ENCODE results near the gene ONECUT1. TPM values are rescaled to one million over a fixed set of nuclear protein-coding genes. Genes with fewer than 3 reads are reported as not detected.

ONECUT1 gene
- total RNA-seq, 1 experiment from 2014 or later: not detected

- no TSS peak for BruUV-seq (replicated peaks)
- Histone ChIP-seq H4K20me1 (ENCODE audit: insufficient read depth) (no peaks in the 10 kb centered on the region), H3K4me1 (replicated peaks; ENCODE audit: insufficient read depth) (no peaks in the 10 kb centered on the region), H3K27me3 (ENCODE audit: insufficient read depth, low read depth) (peaks cover 10% of the 10 kb centered on the region; the same call in 1 of the 2 replicates), H3K9me3 (ENCODE audit: insufficient read depth, low read depth) (no peaks in the 10 kb centered on the region), H3K36me3 (ENCODE audit: low read depth) (no peaks in the 10 kb centered on the region), H2AFZ (no peak overlapping the region), H3K9me2 (ENCODE audit: insufficient read depth) (no peaks in the 10 kb centered on the region), H3F3A (ENCODE audit: insufficient read depth, low read depth) (no peaks in the 10 kb centered on the region), H3K27ac (no peak overlapping the region), H3K79me2 (ENCODE audit: low read depth) (no peaks in the 10 kb centered on the region), H3K4me2 (no peak overlapping the region), H3K4me3 (no peak overlapping the region)
- TF ChIP-seq, protein P1, sequence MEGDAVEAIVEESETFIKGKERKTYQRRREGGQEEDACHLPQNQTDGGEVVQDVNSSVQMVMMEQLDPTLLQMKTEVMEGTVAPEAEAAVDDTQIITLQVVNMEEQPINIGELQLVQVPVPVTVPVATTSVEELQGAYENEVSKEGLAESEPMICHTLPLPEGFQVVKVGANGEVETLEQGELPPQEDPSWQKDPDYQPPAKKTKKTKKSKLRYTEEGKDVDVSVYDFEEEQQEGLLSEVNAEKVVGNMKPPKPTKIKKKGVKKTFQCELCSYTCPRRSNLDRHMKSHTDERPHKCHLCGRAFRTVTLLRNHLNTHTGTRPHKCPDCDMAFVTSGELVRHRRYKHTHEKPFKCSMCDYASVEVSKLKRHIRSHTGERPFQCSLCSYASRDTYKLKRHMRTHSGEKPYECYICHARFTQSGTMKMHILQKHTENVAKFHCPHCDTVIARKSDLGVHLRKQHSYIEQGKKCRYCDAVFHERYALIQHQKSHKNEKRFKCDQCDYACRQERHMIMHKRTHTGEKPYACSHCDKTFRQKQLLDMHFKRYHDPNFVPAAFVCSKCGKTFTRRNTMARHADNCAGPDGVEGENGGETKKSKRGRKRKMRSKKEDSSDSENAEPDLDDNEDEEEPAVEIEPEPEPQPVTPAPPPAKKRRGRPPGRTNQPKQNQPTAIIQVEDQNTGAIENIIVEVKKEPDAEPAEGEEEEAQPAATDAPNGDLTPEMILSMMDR (conservative IDR thresholded peaks at IDR 0.05): no peak
- TF ChIP-seq EZH2 (IDR thresholded peaks at IDR 0.05; ENCODE audit: low read depth): no peak
- DNase-seq: no peak
- ChIA-PET POLR2A (ENCODE audit: unreplicated experiment) (no interaction called here), CTCF (no interaction called here)
- intact Hi-C loops (cut with micrococcal nuclease; ENCODE audit: unreplicated experiment): no loop called here
Measured at GRCh38 chr15:52808441-52808840, 18.3 kb upstream of the ONECUT1 start.

GRCh38 chr15:52806284-52806655 lies 16.1 kb upstream of the ONECUT1 start:
- TF ChIP-seq, protein P1 (conservative IDR thresholded peaks at IDR 0.05): no peak
- no peak for TF ChIP-seq EZH2 (IDR thresholded peaks at IDR 0.05; ENCODE audit: low read depth)
- no peak for DNase-seq
- no peak overlapping the region for H3K27ac ChIP-seq
- H3K79me2 ChIP-seq (ENCODE audit: low read depth): no peaks in the 10 kb centered on the region
- BruUV-seq (replicated peaks): no TSS peak
- H3K9me3 ChIP-seq (ENCODE audit: insufficient read depth, low read depth): no peaks in the 10 kb centered on the region
- H2AFZ ChIP-seq: no peak overlapping the region
- no peak overlapping the region for H3K4me3 ChIP-seq
- no peaks in the 10 kb centered on the region for H4K20me1 ChIP-seq (ENCODE audit: insufficient read depth)
- no peaks in the 10 kb centered on the region for H3K4me1 ChIP-seq (replicated peaks; ENCODE audit: insufficient read depth)
- no peaks in the 10 kb centered on the region for H3K36me3 ChIP-seq (ENCODE audit: low read depth)
- no peaks in the 10 kb centered on the region for H3K9me2 ChIP-seq (ENCODE audit: insufficient read depth)
- peaks cover 19% of the 10 kb centered on the region for H3K27me3 ChIP-seq (ENCODE audit: insufficient read depth, low read depth)
- ChIA-PET CTCF (no interaction called here), POLR2A (ENCODE audit: unreplicated experiment) (no interaction called here)
- H3F3A ChIP-seq (ENCODE audit: insufficient read depth, low read depth): no peaks in the 10 kb centered on the region
- intact Hi-C loops (cut with micrococcal nuclease; ENCODE audit: unreplicated experiment): no loop called here
- H3K4me2 ChIP-seq: no peak overlapping the region

DNA sequence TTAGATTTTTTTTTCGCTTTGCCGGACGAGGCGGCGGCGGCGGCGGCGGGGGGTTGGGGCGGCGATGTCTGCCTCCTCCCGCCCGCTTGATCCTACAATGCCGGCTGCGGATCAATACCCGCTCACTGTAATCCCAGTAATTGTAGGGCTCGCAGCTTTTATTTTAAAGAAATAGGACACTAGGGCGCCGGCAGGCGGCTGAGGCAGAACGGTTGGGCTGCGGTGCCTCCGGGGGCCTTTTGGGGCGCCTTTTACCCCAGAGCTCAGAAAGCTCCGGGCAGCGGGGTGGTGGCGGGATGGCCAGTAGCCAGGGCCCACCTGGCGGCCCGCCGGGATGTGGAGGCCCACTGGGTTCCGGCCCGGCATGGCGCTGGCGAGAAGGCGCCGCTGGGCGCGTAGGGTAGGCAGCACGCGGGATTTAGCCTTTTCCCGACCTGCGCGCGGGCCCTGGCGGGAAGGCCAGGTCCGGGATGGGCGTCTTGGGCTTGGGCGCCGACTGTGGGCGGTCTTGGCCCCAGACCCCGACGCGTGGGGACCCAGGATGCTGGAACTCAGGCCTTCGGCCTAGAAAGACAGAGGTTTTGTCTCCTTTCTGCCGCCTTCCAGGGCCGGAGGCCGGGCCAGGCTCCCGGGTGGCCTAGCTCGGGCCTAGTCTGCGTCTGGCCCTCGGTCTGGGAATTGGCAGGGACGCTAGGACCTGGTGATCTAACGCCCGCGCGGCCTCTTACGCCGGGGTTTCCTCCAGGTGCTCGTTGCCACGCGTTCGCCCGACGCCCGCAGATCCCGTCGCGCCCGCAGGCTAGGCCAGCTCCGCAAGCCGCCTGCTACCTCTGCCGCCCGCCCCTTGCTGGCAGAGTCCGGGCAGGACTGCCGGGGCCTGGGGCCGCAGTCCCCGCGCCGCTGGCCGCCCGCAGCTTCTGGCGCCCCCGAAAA lies 15.5 kb upstream of the ONECUT1 start:
- DNase-seq: no peak
- Histone ChIP-seq H3K9me2 (ENCODE audit: insufficient read depth) (no peaks in the 10 kb centered on the region), H3F3A (ENCODE audit: insufficient read depth, low read depth) (no peaks in the 10 kb centered on the region), H3K4me2 (no peak overlapping the region), H3K27ac (no peak overlapping the region), H2AFZ (no peak overlapping the region), H4K20me1 (ENCODE audit: insufficient read depth) (no peaks in the 10 kb centered on the region), H3K27me3 (ENCODE audit: insufficient read depth, low read depth) (peaks cover 22% of the 10 kb centered on the region), H3K4me3 (no peak overlapping the region), H3K9me3 (ENCODE audit: insufficient read depth, low read depth) (no peaks in the 10 kb centered on the region), H3K79me2 (ENCODE audit: low read depth) (no peaks in the 10 kb centered on the region), H3K4me1 (replicated peaks; ENCODE audit: insufficient read depth) (no peaks in the 10 kb centered on the region), H3K36me3 (ENCODE audit: low read depth) (no peaks in the 10 kb centered on the region)
- ChIA-PET CTCF (interaction anchor here (0.5 kb wide), 1 partner anchor 372 kb away, joined by 4 read pairs; no protein-coding TSS in a partner anchor), POLR2A (ENCODE audit: unreplicated experiment) (interaction anchor here (0.6 kb wide), 1 partner anchor 277 kb away, joined by 10 read pairs; the partner anchor contains the start of gene MYO5A)
- intact Hi-C loops (cut with micrococcal nuclease; ENCODE audit: unreplicated experiment): no loop called here
- no peak for TF ChIP-seq EZH2 (IDR thresholded peaks at IDR 0.05; ENCODE audit: low read depth)
- TF ChIP-seq, protein P1 (conservative IDR thresholded peaks at IDR 0.05): no peak
- no TSS peak for BruUV-seq (replicated peaks)
